ENCODE data around the gene OLIG2. TPM values are rescaled to one million over a fixed set of nuclear protein-coding genes. Genes with fewer than 3 reads are reported as not detected.

OLIG2 gene
- total and polyA plus RNA-seq, 2 experiments from 2014 or later: 0.15 to 1.4 TPM

- Histone ChIP-seq H3K4me3 (no peak overlapping the region), H3K4me1 (ENCODE audit: insufficient read depth) (no peaks in the 10 kb centered on the region), H2AFZ (no peak overlapping the region), H4K20me1 (replicated peaks; ENCODE audit: insufficient read depth) (no peaks in the 10 kb centered on the region), H3K79me2 (replicated peaks; ENCODE audit: insufficient read depth) (no peaks in the 10 kb centered on the region), H3K27ac (ENCODE audit: low read depth) (no peak overlapping the region), H3K36me3 (ENCODE audit: insufficient read depth) (no peaks in the 10 kb centered on the region), H3K27me3 (ENCODE audit: insufficient read depth) (no peaks in the 10 kb centered on the region), H3K9me2 (ENCODE audit: insufficient read depth) (no peaks in the 10 kb centered on the region), H3F3A (replicated peaks; ENCODE audit: low read depth) (no peaks in the 10 kb centered on the region), H3K4me2 (no peak overlapping the region)
- Mint-ChIP-seq H3K4me1 (no peaks in the 10 kb centered on the region; the same call in 1 of the 3 replicates), H3K27me3 (ENCODE audit: insufficient read depth, low read depth, poor library complexity) (peaks cover 12% of the 10 kb centered on the region), H3K27ac (no peak overlapping the region), H3K36me3 (ENCODE audit: low read depth) (no peaks in the 10 kb centered on the region), H3K9me3 (no peaks in the 10 kb centered on the region), H3K4me3 (no peak overlapping the region)
- ATAC-seq: no peak
- TF ChIP-seq POLR2AphosphoS5 (IDR thresholded peaks at IDR 0.05; ENCODE audit: low read depth) (no peak), EZH2phosphoT487 (IDR thresholded peaks at IDR 0.05; ENCODE audit: unreplicated experiment) (no peak), NANOG (IDR thresholded peaks at IDR 0.05; ENCODE audit: borderline replicate concordance) (no peak), REST (IDR thresholded peaks at IDR 0.05; ENCODE audit: unreplicated experiment) (no peak), STAT1 (IDR thresholded peaks at IDR 0.05; ENCODE audit: unreplicated experiment) (no peak), CREB1 (CRISPR knock-in tag; IDR thresholded peaks at IDR 0.05; ENCODE audit: low read depth) (no peak), ZNF462 (CRISPR knock-in tag; IDR thresholded peaks at IDR 0.05) (no peak), JUNB (IDR thresholded peaks at IDR 0.05; ENCODE audit: unreplicated experiment) (no peak)
- DNase-seq (ENCODE audit: low spot score): no peak
Observed at GRCh38 chr21:33055991-33056390, 30.3 kb downstream of the OLIG2 start.
